Stimulated activated CD4-positive, alpha-beta T cell treated with anti-CD3 and anti-CD28 coated beads, TNF-alpha, amount 100 ng/mL, for 1 hour (primary cell): ENCODE data around the gene ANTXR1.

Source experiments
- DNase-seq, 3 donors: peaks; one replicate each; pipeline ENCODE4 v3.0.0-alpha.2; 2020; ENCODE audit warnings: low read depth in 3 of 3, low spot score in 1 of 3

Gene ANTXR1

DNA sequence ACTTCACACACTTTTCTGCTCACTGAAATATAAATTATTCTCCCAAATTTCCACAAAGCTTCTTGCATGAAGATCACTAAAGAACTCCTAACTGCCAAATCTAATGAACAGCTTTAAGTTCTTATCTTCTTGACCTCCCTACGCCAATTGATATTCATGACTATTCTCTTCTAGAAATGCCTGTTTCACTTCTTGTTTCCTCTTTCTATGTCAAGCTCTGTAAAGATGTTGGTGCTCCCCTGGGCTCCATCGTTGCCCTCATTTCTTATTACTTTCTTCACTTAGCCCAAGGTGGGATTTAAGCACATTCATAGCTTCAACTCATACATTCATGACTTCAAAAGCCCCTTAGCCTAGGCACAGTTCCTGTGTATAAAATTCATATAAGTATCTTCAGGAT, 9.2 kb upstream of the ANTXR1 start:
- no peak for DNase-seq

DNA sequence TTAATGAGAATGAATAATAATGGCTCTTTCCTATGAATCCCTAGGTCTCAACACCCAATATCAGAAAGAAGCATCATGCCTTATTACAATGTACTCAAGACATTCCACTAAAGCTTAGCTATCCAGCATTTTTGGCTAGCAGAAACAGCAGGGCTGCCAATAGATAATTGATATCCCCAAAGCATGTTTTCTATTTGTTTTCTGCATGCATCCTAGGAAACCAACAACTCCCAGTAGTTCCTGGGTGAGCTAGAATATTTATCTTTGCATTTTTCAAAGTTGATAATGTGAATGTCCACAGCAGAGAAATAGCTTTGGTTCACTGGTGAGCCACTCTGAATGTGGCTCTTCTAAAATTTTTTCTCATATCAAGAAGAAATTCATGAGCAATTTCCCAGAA, 5.8 kb upstream of the ANTXR1 start:
- DNase-seq: no peak

DNA sequence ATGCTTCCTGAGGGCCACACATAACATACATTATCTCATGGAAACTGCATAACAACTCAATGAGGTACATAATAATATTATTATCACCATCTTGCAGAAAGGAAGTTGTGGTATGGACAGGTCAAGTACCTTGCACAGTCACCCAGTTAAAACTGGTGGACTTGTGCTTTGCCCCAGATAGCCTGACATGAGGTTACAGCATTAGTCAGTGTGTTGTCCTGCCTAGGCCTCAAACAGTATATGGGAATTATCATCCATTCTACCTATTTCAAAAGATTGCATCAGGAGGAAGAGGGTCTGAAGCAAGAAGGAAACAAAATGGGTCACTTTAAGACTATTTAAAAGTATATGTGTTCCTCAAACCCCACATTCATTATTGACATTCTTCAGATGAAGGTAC, 5.4 kb upstream of the ANTXR1 start:
- DNase-seq: no peak

DNA sequence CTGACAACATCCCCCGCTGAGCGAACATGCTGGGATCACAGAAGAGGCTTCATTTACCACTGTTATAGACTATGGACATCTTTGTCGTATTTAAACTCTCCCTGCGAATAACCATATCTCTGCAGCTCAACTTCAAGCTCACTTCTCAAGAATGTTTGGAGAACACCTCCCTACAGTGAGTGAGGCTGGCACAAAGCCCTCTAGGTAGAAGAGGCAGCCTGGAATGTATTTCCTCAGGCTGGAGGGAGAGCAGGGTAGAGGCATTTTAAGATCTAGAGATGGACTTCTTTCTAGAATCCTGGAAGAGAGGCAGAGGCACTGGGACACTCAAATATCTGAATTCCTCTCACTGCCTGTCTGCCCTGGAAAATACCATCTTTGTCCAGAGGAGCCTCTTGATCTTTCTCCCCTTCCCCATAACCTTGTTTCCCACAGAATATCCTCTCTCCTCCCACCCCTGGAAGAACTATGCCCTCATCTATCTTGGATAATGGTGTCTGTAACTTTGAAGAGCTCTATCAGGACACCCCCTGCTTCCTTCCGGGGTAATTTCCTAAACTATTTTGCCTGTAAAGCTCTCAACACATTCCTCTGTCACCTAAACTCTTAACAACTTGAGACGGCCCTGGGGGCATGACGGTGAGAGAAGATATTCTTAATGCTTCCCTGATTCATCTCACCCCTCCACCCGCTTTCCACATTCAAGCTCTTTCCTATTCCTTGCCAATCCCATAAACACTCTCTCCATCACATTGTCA, 2.4 kb upstream of the ANTXR1 start:
- no peak for DNase-seq

DNA sequence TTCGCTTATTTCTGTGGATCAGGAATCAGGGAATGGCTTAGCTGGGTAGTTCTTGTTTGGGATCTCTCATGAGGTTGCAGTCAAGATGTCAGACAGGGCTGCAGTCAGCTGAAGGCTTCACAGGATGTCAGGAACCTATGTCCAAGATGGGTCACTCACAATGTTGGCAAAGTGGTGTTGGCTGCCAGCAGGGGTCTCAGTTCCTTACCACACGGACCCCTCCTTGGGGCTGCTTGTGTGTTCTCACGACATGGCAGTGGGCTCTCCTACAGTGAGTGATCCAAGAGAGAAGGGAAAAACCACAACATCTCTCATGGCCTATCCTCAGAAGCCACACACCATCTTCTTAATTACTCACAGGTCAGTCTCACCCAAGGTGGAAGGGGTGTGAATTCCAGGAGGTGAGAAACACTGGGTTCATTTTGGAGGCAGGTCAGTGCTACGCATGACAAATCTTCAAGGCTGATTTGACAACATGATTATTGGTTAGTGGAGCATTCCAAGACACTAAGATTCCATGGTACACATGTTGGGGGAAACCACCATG, 1.3 kb upstream of the ANTXR1 start:
- DNase-seq: no peak

DNA sequence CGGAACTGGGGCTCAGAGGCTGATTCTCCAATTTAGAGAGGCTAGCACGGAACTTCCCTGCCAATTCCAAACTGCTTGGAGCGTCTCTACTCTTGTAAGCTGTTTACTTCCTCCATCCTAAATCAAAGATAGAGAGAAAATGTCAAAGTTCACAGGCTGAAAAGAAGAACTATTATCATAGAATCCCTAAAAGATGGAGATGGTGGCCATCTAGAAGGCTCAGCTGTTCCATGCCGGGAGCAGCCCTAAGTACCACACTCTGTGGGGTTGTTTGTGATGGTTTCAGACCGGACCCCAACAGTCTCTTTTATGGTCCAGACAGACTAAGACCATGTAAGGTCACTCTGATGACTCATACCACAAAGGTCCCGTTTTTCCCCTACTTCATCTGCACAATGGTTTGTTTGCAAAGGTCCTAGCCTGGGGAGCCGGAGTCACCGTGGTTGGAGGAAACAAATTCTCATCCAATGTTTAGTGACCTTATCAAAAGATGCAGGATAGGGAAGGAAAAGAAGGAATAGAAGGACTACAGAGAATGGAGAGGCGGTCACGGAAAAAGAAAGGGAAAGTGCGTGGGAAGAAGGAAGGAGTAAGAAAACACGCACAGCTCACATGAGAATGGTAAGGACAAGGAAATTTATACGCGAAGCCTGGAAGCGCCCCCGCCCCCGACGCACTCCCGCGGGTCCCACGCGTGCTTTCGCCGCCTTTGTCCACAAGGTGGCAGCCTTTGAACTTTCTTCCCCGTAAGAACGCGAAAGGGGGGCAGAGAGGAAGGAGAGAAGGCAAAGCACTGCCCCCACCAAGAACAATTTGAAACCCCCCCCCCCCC, 453 bp upstream of the ANTXR1 start:
- DNase-seq: peak in 2 of 3 donors; percentile 10 to 28

DNA sequence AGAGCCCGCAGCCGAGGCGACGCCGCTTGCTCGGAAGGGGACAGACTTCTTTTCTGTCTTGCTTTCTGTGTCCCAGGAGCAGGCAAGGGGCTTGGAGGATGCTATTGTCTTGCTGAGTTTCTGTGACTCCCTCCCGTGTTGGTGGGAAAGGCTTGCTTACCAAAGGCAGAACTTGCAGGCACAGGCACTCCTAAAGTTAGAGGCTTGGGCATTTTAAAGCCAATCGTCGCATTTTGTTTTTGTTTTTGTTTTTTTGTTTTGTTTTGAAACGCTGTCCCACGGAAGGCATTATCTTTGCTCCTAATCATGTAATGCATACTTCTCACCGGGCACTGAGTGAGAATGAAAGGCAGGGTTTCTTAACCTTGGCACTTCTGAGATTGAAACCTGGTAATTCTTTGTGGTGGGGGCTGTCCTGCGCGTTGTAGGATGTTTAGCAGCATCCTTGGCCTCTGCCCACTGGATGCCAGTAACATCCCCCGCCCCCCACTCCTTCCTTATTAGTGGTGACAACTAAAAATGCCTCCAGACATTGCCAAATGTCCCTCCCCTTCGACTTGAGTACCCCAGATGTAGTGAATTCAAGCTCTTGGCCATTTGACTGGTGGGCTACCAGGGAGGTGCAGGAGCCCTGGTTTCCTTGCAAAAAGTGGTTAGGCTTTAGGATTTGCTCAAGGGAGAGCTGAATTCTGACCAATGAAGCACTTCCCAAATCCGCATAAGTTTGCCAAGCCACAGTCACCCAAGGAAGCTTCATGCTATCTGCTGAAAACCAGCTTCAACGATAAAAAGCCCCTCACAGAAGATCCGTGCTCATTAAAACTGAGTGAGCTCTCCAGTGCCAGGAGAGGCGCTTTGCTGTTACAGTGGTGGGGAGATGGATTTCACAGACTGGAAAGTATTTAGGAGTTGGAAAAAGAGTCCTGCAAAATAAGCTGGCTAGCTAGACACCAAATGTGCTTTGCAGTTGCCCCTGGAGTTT, 1.2 kb downstream of the ANTXR1 start:
- no peak for DNase-seq

DNA sequence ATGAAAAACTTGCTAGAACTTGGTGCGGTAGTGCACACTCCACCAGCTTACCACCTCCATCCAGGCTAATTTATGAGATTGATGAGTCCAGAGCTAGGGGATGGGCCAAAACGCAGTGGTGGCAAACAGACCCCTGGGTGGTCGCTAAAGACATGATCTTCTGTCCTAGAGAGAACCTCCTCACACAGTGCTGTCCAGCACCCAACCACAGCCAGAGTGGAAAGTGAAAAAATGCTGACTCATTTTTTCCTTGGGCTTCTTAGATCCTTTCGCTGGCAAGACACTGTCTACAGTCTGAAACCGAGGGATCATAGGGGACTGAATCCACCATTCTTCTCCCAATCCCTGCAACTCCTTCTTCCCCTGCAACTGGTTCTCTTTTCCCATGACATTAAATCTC, 4.1 kb downstream of the ANTXR1 start:
- DNase-seq: no peak

DNA sequence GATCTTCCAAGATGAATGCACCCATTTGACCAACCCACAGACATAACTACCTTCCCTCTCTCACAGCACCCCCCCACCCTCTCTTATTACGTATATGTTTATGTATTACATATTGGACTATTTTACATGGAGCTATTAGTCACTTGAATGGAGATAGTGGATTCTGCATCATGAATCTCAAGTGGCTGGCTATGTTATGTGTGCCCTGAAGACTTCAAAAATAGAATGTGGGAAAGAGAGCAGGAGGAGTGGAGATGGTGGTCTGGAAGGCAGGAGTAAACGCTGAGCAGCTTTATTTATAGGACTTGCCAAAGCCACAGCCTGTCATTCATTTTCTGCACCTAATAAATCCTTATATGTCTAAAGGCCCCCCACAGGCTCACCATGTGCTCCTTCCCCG, 4.9 kb downstream of the ANTXR1 start:
- DNase-seq: no peak

DNA sequence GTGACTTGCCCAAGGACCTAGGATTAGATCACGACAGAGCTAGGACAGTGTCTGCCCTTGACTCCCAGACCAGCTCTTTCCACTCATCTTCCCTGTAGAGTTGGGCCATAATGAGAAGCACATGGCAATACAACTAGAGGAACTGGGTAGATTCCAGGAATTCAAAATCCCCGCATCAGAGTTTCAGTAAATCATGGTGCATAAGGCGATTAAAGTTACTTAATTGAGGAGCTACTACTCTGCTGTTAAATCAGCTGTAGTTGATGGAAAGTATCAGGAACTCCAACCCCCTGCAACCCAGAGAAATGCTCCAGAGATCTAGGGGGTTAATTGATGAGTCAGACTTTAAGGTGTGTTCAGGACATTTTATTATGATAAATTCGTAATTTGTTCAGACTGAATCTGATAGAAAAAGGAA, 5.7 kb downstream of the ANTXR1 start:
- no peak for DNase-seq

DNA sequence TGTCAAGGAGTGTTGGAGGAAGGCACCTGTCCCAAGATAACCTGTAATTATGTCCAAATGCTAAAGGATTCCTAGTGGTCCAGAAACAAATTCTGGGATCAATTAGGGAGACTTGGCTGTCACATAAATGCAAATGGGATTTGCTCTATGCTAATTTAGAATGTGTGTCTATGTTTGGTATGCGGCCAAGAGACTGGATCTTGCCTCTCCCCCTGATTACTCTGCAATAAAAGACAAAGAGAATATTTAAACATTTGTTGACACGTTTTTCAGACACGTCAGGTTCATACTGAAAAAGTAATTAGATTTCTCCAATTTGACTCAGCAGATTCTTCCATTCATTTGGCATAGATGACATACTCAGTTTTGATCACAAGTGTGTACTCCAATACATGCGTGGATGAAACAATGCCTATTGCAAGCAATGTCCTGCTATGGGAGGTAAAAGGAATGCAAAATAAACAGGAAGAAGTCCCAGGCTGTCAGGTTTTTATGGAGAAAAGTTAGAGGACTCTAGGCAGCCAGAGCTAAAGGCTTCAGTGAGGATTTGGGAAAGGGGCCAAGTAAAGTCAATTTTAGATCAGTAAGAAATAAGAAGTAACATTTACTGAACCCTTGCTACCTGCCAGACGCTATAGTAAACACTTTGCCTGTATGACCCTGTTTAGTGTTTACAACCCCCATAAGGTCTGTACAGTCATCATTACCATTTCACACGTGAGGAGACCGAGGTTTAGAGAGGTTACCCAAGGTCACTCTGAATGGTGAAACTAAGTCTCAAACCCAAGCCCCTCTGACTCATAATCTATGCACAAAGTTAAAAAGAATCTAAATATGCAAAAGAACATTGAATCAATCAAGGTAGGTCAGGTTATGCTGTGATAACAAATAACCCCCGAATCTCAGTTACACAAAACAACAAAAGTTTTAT, 7.8 kb downstream of the ANTXR1 start:
- no peak for DNase-seq

DNA sequence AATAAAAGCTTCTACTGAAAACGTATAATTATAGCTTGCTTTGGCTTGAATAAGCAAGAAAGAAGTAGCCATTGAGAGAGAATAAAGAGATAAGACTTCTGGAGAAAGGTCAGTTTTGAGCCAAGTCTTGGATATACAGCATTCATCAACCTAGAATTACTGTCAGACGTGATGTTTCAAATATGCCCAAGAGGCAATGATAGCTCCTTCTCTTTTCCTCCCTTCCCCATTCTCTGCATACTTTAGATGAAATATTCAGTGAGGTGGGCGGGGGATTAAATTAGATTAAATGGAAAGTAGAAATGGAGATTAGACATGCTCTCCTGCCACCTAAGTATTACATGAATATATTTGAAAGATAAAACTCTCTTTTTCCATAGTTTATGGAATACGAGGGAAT, 8.7 kb downstream of the ANTXR1 start:
- DNase-seq: no peak

DNA sequence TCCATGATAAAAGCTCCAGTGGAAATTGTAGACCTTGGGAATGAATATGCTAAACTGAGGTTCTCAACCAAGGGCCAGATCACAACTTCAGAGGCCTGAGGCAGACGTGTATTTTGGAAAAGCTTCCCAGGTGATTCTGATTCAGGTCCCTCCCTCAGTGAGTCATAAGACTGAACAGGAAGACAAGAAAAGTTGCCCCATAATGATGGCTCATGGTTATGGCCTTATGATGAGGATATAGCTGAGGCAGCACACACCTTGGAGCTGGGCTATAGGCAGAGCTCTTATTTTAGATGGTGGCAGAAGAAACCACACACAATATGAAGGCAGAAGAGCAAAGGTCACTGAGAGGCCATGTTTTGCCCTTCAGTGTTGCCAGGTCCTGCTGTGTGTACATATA, 9.6 kb downstream of the ANTXR1 start:
- DNase-seq: no peak

DNA sequence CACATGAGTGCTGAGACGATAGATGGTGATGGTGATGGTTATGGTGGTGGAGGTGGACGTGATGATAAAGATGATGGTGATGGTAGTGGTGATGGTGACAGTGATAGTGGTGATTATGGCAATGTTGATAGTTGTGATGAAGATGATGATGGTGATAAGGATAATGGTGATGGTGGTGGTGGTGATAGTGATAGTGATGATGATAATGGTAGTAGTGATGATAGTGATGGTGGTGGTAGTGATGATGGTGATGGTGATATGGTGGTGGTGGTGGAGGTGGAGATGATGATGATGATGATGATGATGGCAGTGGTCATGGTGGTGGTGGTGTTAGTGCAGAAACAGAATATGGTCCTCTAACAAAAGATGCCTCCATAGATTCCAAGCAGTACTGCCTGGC, 10.3 kb downstream of the ANTXR1 start:
- DNase-seq: no peak

DNA sequence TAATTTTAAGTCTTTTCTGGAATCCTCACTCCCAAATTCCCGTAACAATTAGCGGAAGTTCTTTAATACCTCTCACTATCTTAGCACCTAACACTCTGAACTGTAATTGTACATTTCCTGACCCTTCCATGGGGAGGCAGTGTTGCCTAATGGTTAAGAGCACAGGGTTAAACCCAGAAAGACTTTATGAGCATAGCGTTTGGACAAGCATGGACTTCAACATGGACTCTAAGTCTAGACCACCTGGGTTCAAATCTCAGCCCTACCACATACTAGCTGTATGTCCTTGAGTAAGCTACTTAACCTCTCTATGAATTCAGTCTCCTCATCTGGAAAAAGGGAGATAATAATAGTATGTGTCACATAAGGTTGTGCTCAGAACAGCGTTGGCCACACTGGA, 13.0 kb downstream of the ANTXR1 start:
- no peak for DNase-seq

DNA sequence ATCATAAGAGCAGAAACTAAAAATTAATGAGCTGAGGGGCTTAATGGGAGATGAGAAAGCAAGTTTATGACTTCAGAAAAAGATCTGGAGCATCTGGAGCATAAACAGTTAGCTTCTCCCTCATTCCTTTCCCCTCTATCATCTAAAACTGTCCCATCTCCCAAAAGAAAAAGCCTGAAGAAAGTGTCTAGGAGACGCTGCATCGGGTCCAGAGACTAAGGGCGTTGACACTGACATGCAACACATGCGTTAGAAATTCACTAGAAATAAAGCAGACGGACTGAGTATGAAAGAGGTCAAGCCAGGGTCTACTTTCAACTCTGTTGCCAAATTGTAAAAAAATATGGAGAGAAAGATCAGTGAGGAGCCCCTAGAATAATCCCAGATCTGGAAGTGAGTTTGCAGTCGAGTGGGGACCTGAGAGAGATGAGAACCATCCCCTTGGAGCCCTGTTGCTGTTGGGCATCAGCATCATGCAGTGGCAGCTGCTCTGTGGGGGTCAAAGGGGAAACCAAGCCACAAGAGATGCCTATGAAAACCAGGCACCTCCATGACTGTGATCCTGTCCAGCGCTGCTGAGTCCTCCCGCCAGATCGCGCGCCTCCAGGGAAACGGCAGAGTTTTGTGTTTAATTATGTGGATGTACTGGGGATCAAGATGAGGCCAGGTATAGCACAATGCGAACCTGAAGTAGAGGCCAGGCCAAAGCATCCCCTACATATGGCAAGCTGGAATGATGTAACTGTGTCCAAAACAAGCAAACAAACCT, 13.9 kb downstream of the ANTXR1 start:
- no peak for DNase-seq

DNA sequence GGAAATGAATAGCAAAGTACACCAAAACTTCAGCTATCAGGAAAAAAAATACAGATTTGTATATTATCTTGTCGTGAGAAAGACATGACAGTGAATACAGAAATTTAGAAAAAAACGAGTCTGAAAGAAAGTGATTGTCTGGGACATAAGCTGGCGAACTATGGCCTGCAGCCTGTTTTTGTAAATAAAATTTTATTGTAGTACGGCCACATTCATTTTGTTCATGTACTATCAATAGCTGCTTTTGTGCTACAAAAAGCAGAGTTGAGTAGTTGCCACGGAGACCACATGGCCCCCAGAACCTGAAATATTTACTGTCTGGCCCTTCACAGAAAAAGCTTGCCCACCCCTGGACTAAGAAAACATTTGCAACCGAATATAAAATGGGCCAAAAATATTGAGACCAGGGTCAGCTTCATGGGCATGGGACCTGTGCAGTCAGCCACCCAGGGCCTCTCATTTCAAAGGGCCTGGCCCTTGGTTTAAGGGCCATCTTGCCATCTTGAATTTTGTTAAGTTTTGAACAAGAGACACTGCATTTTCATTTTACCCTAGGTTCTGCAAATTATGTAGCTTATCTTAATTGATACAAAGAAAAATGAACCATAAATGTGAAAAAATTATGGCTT, 17.9 kb downstream of the ANTXR1 start:
- DNase-seq: no peak

DNA sequence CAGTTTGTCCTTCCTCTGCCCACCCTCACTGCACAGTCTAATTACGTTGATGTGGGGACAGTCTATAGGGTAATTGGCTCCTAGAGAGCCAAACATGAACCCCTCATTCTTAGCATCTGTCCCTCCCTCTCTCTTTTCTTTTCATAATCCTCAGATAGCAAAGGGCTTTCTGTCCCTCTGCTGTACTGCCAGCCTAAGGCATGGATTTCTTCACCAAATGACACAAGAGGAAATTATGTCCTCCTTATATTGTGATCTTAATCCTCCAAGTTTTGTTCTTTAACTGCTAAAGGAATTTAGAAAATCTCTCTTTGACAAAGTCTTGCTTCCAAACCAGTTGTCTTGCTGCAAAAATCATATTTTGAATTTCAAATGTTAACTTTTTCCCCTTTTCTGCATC, 18.5 kb downstream of the ANTXR1 start:
- no peak for DNase-seq

DNA sequence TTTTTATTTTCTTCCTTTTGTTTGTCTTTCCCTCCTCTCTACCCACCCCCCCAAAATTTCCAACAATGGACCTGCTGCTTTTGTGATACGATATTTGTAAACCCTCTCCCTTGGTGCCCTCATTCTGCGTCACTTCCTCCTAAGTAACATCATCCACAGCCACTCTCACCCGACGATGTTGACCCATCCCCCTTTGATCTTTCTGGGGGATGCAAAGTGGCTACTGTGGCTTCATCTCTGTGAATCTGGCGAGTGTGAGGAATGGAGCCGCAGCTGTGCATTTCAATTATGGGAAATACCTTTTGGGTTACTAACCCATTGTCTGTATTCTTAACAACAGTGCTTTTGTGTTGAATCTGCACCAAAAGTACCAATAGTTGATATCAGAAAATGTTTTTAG, 19.4 kb downstream of the ANTXR1 start:
- no peak for DNase-seq
